ENCODE data around the gene LRMDA. TPM values are rescaled to one million over a fixed set of nuclear protein-coding genes. Genes with fewer than 3 reads are reported as not detected.

Gene LRMDA
- polyA plus RNA-seq, 3 donors = 39.8 to 59.6 (median 56.4) TPM

DNA sequence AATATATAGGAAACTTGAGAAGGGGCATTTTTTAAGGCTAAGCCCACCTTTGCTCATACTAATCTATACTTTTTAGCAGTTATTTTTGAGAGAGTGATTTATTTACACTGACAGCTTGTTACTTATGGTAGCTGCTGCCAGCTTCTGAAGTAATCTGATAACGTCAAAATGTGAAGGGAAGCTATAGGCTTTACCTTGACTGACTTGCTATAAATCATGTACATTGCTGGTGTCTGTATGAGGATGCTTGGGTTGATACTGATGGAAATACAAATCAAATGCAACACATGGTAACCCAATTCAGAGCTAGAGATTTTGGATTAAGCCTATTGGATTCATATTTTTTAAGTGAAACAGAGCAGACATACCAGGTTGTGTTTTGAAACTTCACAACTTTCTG, 299.4 kb downstream of the LRMDA start:
- no peak overlapping the region for H3K4me2 ChIP-seq (replicated peaks; ENCODE audit: extremely low read depth, low read length, poor library complexity, severe bottlenecking)
- H3K27me3 ChIP-seq (ENCODE audit: control insufficient read depth in 2 of 2, insufficient read depth in 2 of 2, low read length in 2 of 2) = no peaks in the 10 kb centered on the region
- TF ChIP-seq, protein P1, sequence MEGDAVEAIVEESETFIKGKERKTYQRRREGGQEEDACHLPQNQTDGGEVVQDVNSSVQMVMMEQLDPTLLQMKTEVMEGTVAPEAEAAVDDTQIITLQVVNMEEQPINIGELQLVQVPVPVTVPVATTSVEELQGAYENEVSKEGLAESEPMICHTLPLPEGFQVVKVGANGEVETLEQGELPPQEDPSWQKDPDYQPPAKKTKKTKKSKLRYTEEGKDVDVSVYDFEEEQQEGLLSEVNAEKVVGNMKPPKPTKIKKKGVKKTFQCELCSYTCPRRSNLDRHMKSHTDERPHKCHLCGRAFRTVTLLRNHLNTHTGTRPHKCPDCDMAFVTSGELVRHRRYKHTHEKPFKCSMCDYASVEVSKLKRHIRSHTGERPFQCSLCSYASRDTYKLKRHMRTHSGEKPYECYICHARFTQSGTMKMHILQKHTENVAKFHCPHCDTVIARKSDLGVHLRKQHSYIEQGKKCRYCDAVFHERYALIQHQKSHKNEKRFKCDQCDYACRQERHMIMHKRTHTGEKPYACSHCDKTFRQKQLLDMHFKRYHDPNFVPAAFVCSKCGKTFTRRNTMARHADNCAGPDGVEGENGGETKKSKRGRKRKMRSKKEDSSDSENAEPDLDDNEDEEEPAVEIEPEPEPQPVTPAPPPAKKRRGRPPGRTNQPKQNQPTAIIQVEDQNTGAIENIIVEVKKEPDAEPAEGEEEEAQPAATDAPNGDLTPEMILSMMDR (IDR thresholded peaks at IDR 0.05) = no peak
- H3K79me2 ChIP-seq (ENCODE audit: insufficient read depth, low read length) = peaks cover 25% of the 10 kb centered on the region
- intact Hi-C loops (cut with micrococcal nuclease) = no loop called here
- no peak overlapping the region for H3K4me3 ChIP-seq (replicated peaks in 1 of 3; ENCODE audit: low read depth in 2 of 3, low read length in 3 of 3)
- H2AFZ ChIP-seq (ENCODE audit: insufficient read depth, low read depth, low read length, poor library complexity, severe bottlenecking) = no peak overlapping the region
- H3K4me1 ChIP-seq (ENCODE audit: control insufficient read depth in 1 of 2, insufficient read depth in 2 of 2, low read length in 2 of 2) = peaks cover 10 to 14% of the 10 kb centered on the region in 2 donors
- no peaks in the 10 kb centered on the region for H3K9me3 Mint-ChIP-seq
- no CpG with 5 or more reads among the region's 1 CpG for WGBS (ENCODE audit: insufficient coverage)
- peaks cover 0 to 6% of the 10 kb centered on the region in 2 donors for H3K36me3 ChIP-seq (replicated peaks in 1 of 2; ENCODE audit: control insufficient read depth in 1 of 2, insufficient read depth in 2 of 2, low read length in 2 of 2)
- H3K27me3 Mint-ChIP-seq (ENCODE audit: low read depth in 3 of 3) = no peaks in the 10 kb centered on the region
- peaks cover 5% of the 10 kb centered on the region in 2 donors for H3K36me3 Mint-ChIP-seq
- H3K9me3 ChIP-seq (replicated peaks in 1 of 2; ENCODE audit: control insufficient read depth in 1 of 2, insufficient read depth in 1 of 2, low read length in 2 of 2) = no peaks in the 10 kb centered on the region
- H4K20me1 ChIP-seq (ENCODE audit: insufficient read depth, low read length) = peaks cover 57% of the 10 kb centered on the region
- H3K4me3 Mint-ChIP-seq = no peak overlapping the region
- peaks cover 21% of the 10 kb centered on the region for H3K4me1 Mint-ChIP-seq
- no peak overlapping the region for H3K27ac ChIP-seq (ENCODE audit: low read depth in 1 of 2, low read length in 2 of 2)
- H3K27ac Mint-ChIP-seq = no peak overlapping the region
- DNase-seq = no peak
- no peak overlapping the region for H3K9ac ChIP-seq (ENCODE audit: insufficient read depth, low read length, poor library complexity, severe bottlenecking)

DNA sequence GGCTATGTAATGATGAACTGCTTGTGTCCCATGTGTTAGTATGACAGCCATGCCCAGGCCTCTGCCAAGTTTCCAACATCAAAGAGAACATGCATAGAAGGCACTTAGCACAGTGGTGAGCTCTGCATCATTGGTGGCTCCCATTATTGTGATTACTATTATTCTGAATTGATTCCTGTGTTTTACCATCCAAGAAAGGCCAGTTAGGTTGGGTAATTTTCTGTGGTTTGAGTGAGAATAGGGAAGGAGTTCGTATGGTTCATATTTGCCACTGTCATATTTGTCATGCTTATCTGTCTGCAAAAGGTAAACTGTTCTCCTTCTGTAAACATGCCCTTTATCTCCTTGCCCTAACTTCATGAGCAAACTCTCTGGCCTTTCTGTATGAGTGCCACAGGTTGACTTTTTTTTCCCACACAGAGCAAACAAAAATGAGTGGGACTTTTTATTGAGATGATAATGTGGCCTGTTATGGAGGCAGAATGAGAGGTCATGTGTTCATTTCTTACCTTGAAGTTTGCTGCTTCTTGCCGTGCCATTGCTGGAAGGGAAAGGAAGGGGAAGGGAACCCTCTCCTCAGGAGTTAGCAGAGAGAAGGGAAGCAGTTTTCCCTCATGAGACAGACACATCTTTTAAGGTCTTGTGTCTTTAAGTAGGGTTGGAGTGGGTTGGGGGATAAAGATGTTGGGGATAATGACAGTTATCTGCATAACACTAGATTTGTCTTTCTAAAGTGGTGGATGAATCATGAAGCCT, 301.9 kb downstream of the LRMDA start:
- Mint-ChIP-seq H3K27me3 (ENCODE audit: low read depth in 3 of 3) (no peaks in the 10 kb centered on the region), H3K4me1 (peaks cover 30% of the 10 kb centered on the region), H3K4me3 (no peak overlapping the region), H3K27ac (no peak overlapping the region), H3K36me3 (peaks cover 5% of the 10 kb centered on the region in 2 donors), H3K9me3 (peaks cover 0 to 1% (median 0%) of the 10 kb centered on the region in 7 donors)
- H2AFZ ChIP-seq (ENCODE audit: insufficient read depth, low read depth, low read length, poor library complexity, severe bottlenecking) = no peak overlapping the region
- no peak overlapping the region for H3K27ac ChIP-seq (ENCODE audit: low read depth in 1 of 2, low read length in 2 of 2)
- intact Hi-C loops (cut with micrococcal nuclease) = no loop called here
- H3K9ac ChIP-seq (ENCODE audit: insufficient read depth, low read length, poor library complexity, severe bottlenecking) = no peak overlapping the region
- 60% methylated on average over 1 of the region's 2 CpGs for WGBS (ENCODE audit: insufficient coverage)
- no peak for DNase-seq
- peaks cover 0 to 6% of the 10 kb centered on the region in 2 donors for H3K36me3 ChIP-seq (replicated peaks in 1 of 2; ENCODE audit: control insufficient read depth in 1 of 2, insufficient read depth in 2 of 2, low read length in 2 of 2)
- no peak overlapping the region for H3K4me3 ChIP-seq (replicated peaks in 1 of 3; ENCODE audit: low read depth in 2 of 3, low read length in 3 of 3)
- H3K9me3 ChIP-seq (replicated peaks in 1 of 2; ENCODE audit: control insufficient read depth in 1 of 2, insufficient read depth in 1 of 2, low read length in 2 of 2) = no peaks in the 10 kb centered on the region
- peaks cover 42% of the 10 kb centered on the region for H4K20me1 ChIP-seq (ENCODE audit: insufficient read depth, low read length)
- TF ChIP-seq, protein P1 (IDR thresholded peaks at IDR 0.05) = no peak
- peaks cover 10 to 14% of the 10 kb centered on the region in 2 donors for H3K4me1 ChIP-seq (ENCODE audit: control insufficient read depth in 1 of 2, insufficient read depth in 2 of 2, low read length in 2 of 2)
- no peak overlapping the region for H3K4me2 ChIP-seq (replicated peaks; ENCODE audit: extremely low read depth, low read length, poor library complexity, severe bottlenecking)
- H3K27me3 ChIP-seq (ENCODE audit: control insufficient read depth in 2 of 2, insufficient read depth in 2 of 2, low read length in 2 of 2) = no peaks in the 10 kb centered on the region
- peaks cover 8% of the 10 kb centered on the region for H3K79me2 ChIP-seq (ENCODE audit: insufficient read depth, low read length)

Measured in CD14-positive monocyte (primary cell).